Skeletal muscle tissue (tissue), 4 donors: ENCODE data around the gene XIRP2. TPM values are rescaled to one million over a fixed set of nuclear protein-coding genes. Genes with fewer than 3 reads are reported as not detected.
"Not testable (repeated sequence)": the region's sequence is repeated elsewhere in the genome, so short reads cannot be mapped to it uniquely, and the experiment has no call there.

ENCODE experiments used
- H3K27ac ChIP-seq: one replicate; pipeline ENCODE4 v1.7.0; 2013; ENCODE audit warnings: mild to moderate bottlenecking, low read depth, low read length, inconsistent platforms
- H3K27me3 ChIP-seq, 3 donors: one replicate each; pipeline ENCODE4 v1.7.0; 2013; ENCODE audit warnings: low read length in 3 of 3; ENCODE audit not compliant: control insufficient read depth in 3 of 3, insufficient read depth in 3 of 3
- H3K36me3 ChIP-seq, 3 donors: one replicate each; pipeline ENCODE4 v1.7.0; 2013; ENCODE audit warnings: low read length in 3 of 3; ENCODE audit not compliant: control insufficient read depth in 3 of 3, insufficient read depth in 3 of 3
- H3K4me1 ChIP-seq, 3 donors: one replicate each; pipeline ENCODE4 v1.7.0; 2013; ENCODE audit warnings: low read length in 3 of 3, mild to moderate bottlenecking in 3 of 3; ENCODE audit not compliant: control insufficient read depth in 3 of 3, insufficient read depth in 3 of 3
- H3K4me3 ChIP-seq, 3 donors: one replicate each; pipeline ENCODE4 v1.7.0; 2013; ENCODE audit warnings: low read length in 3 of 3
- H3K9ac ChIP-seq, 3 donors: one replicate each; pipeline ENCODE4 v1.7.0; 2013; ENCODE audit warnings: low read length in 3 of 3, mild to moderate bottlenecking in 3 of 3, moderate library complexity in 2 of 3, low read depth in 1 of 3
- H3K9me3 ChIP-seq, 3 donors: one replicate each; pipeline ENCODE4 v1.7.0; 2013; ENCODE audit warnings: low read length in 3 of 3; ENCODE audit not compliant: control insufficient read depth in 3 of 3
- total RNA-seq: library from RNA; depleted of rRNA; stranded (reverse); fragments of >200 nt; gene quantifications from one replicate; pipeline ENCODE4 v1.2.3, GENCODE V29; 2014
- donor health status: Osteomylitis.

Gene XIRP2
- total RNA-seq, 1 donor from 2014 or later, result 38.6 TPM

GRCh38 chr2:167015806-167016205 lies 127.5 kb downstream of the XIRP2 start:
- H3K9ac ChIP-seq, result no peak overlapping the region

GRCh38 chr2:167017021-167017420 lies 128.7 kb downstream of the XIRP2 start:
- H3K36me3 ChIP-seq, result no peaks in the 10 kb centered on the region
- no peaks in the 10 kb centered on the region for H3K27me3 ChIP-seq
- no peak overlapping the region for H3K4me3 ChIP-seq
- no peak overlapping the region for H3K9ac ChIP-seq
- H3K9me3 ChIP-seq, result no peaks in the 10 kb centered on the region
- no peak overlapping the region for H3K27ac ChIP-seq
- H3K4me1 ChIP-seq, result no peaks in the 10 kb centered on the region

More at GRCh38 chr2:167015806-167016205, 127.5 kb downstream of the XIRP2 start:
- H3K9me3 ChIP-seq, result no peaks in the 10 kb centered on the region
- H3K27ac ChIP-seq, result no peak overlapping the region
- H3K27me3 ChIP-seq, result no peaks in the 10 kb centered on the region
- H3K36me3 ChIP-seq, result no peaks in the 10 kb centered on the region
- H3K4me3 ChIP-seq, result no peak overlapping the region
- no peaks in the 10 kb centered on the region for H3K4me1 ChIP-seq

GRCh38 chr2:167018590-167018989 lies 130.3 kb downstream of the XIRP2 start:
- no peaks in the 10 kb centered on the region for H3K9me3 ChIP-seq
- no peaks in the 10 kb centered on the region for H3K4me1 ChIP-seq
- H3K4me3 ChIP-seq, result no peak overlapping the region
- no peaks in the 10 kb centered on the region for H3K36me3 ChIP-seq
- H3K27ac ChIP-seq, result no peak overlapping the region
- H3K27me3 ChIP-seq, result no peaks in the 10 kb centered on the region
- no peak overlapping the region for H3K9ac ChIP-seq

GRCh38 chr2:167028503-167028902 lies 140.2 kb downstream of the XIRP2 start:
- H3K9me3 ChIP-seq, result peaks cover 0 to 2% (median 0%) of the 10 kb centered on the region in 3 donors
- H3K9ac ChIP-seq, result no peak overlapping the region
- no peak overlapping the region for H3K4me3 ChIP-seq
- no peaks in the 10 kb centered on the region for H3K36me3 ChIP-seq
- H3K4me1 ChIP-seq, result no peaks in the 10 kb centered on the region
- H3K27ac ChIP-seq, result no peak overlapping the region
- H3K27me3 ChIP-seq, result no peaks in the 10 kb centered on the region

- not testable (repeated sequence) for H3K36me3 ChIP-seq, H3K27me3 ChIP-seq, H3K27ac ChIP-seq, H3K4me1 ChIP-seq, H3K9me3 ChIP-seq, H3K4me3 ChIP-seq, H3K9ac ChIP-seq
Measured at GRCh38 chr2:167034976-167035375, 146.7 kb downstream of the XIRP2 start.

- Histone ChIP-seq H3K36me3 (no peaks in the 10 kb centered on the region), H3K27ac (no peak overlapping the region), H3K4me1 (no peaks in the 10 kb centered on the region), H3K9ac (no peak overlapping the region), H3K27me3 (no peaks in the 10 kb centered on the region), H3K4me3 (no peak overlapping the region), H3K9me3 (no peaks in the 10 kb centered on the region)
Measured at GRCh38 chr2:167048829-167049228, 160.5 kb downstream of the XIRP2 start.

- Histone ChIP-seq H3K9me3 (no peaks in the 10 kb centered on the region), H3K4me1 (no peaks in the 10 kb centered on the region), H3K27me3 (no peaks in the 10 kb centered on the region), H3K9ac (no peak overlapping the region), H3K27ac (no peak overlapping the region), H3K36me3 (no peaks in the 10 kb centered on the region), H3K4me3 (no peak overlapping the region)
Measured at GRCh38 chr2:167049659-167050058, 161.4 kb downstream of the XIRP2 start.

GRCh38 chr2:167052825-167053224 lies 164.5 kb downstream of the XIRP2 start:
- H3K27me3 ChIP-seq, result no peaks in the 10 kb centered on the region
- H3K36me3 ChIP-seq, result no peaks in the 10 kb centered on the region
- no peak overlapping the region for H3K9ac ChIP-seq
- H3K4me3 ChIP-seq, result no peak overlapping the region
- no peaks in the 10 kb centered on the region for H3K9me3 ChIP-seq
- H3K27ac ChIP-seq, result no peak overlapping the region
- no peaks in the 10 kb centered on the region for H3K4me1 ChIP-seq

GRCh38 chr2:167054881-167055280 lies 166.6 kb downstream of the XIRP2 start:
- no peak overlapping the region for H3K9ac ChIP-seq
- H3K36me3 ChIP-seq, result no peaks in the 10 kb centered on the region

GRCh38 chr2:167057446-167057845 lies 169.2 kb downstream of the XIRP2 start:
- no peak overlapping the region for H3K9ac ChIP-seq
- no peaks in the 10 kb centered on the region for H3K27me3 ChIP-seq
- no peak overlapping the region for H3K27ac ChIP-seq
- no peaks in the 10 kb centered on the region for H3K36me3 ChIP-seq
- no peaks in the 10 kb centered on the region for H3K4me1 ChIP-seq
- no peaks in the 10 kb centered on the region for H3K9me3 ChIP-seq
- H3K4me3 ChIP-seq, result no peak overlapping the region

More at GRCh38 chr2:167054881-167055280, 166.6 kb downstream of the XIRP2 start:
- no peak overlapping the region for H3K27ac ChIP-seq
- no peaks in the 10 kb centered on the region for H3K9me3 ChIP-seq
- no peaks in the 10 kb centered on the region for H3K27me3 ChIP-seq
- no peak overlapping the region for H3K4me3 ChIP-seq
- H3K4me1 ChIP-seq, result no peaks in the 10 kb centered on the region

GRCh38 chr2:167059173-167059572 lies 170.9 kb downstream of the XIRP2 start:
- no peaks in the 10 kb centered on the region for H3K9me3 ChIP-seq
- no peaks in the 10 kb centered on the region for H3K4me1 ChIP-seq
- no peak overlapping the region for H3K4me3 ChIP-seq
- no peak overlapping the region for H3K9ac ChIP-seq
- no peaks in the 10 kb centered on the region for H3K36me3 ChIP-seq
- no peak overlapping the region for H3K27ac ChIP-seq
- no peaks in the 10 kb centered on the region for H3K27me3 ChIP-seq
